GM18951 (cell line): Measurements from ENCODE around the gene CYP2C19.
"Not testable (repeated sequence)": the region's sequence is repeated elsewhere in the genome, so short reads cannot be mapped to it uniquely, and the experiment has no call there.

Experiments used
- POLR2A ChIP-seq: IDR thresholded peaks from 4 replicates; pipeline ENCODE4 v1.6.1; 2011; ENCODE audit warnings: mild to moderate bottlenecking; ENCODE audit not compliant: insufficient read length, insufficient read depth; ENCODE audit errors: extremely low read depth
- in situ Hi-C: fragments of 300-500 bp; cut with MboI; formaldehyde crosslinking; loops from one replicate; pipeline ENCODE4 v1.12.0; 2022; ENCODE audit warnings: low sequenced_read_pairs, mixed read lengths, inconsistent platforms; ENCODE audit not compliant: unreplicated experiment

CYP2C19 gene

DNA sequence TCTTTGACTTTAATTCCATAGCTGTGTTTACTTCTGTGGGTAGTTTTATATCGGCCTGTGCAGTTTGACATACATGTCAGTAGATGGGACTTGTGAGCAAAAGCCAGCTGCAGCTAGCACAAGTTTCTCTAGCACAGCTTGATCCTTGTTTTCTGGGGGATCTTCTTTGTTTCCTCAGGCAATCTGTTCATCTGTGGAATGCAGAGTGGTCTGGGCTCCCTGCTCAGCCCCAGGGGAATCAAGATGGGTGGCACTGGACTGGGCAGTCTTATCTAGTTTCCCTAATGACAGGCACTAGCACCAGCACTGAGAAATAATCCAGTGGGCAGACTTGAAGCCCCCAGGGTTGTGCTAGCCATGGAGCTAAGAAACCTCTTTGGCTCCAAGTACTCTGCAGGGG is 40.8 kb downstream of the CYP2C19 start:
- no peak for TF ChIP-seq POLR2A
- in situ Hi-C loops, result no loop called here

DNA sequence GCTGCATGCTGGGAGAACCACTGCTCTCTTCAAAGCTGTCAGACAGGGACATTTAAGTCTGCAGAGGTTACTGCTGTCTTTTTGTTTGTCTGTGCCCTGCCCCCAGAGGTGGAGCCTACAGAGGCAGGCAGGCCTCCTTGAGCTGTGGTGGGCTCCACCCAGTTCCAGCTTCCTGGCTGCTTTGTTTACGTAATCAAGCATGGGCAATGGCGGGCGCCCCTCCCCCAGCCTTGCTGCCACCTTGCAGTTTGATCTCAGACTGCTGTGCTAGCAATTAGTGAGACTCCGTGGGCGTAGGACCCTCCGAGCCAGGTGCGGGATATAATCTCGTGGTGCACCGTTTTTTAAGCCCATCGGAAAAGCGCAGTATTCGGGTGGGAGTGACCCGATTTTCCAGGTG is 67.5 kb downstream of the CYP2C19 start:
- in situ Hi-C loops, result not testable (repeated sequence)

DNA sequence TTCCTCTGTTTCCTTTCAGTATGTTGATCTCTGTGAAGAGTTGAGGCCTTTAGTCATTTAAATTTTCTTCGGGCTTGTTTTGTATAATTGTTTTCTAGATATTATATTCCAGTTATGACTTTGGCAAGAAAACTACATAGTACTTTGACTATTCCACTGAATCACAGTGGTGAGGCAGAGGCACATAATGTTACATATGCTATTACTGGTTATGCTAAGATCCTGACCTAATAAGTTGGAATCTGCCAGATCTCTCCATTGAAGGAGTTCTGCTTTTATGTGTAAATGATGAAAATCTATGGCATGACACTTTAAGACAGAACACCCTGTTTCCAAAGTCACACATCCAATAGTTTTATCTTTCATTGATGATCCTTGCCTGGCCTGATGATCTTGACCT is 83.7 kb downstream of the CYP2C19 start:
- in situ Hi-C loops, result no loop called here
- TF ChIP-seq POLR2A, result no peak

DNA sequence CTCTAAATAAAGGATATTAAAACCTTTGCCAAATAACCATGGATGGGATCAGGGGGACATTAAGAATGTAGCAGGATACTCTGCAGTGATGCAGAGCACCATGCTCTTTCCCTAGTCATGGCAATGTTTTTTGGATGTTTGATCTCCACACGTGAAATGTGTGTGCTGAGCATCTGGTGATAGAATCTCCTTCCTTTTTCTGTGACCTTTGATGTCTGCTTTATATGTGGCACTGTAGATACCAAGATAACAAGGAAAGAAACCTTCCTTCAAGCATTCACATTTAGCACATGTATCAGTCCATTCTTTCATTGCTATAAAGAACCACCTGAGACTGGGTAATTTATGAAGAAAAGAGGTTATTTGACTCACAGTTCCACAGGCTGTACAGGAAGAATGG is 88.3 kb downstream of the CYP2C19 start:
- in situ Hi-C loops, result no loop called here
- TF ChIP-seq POLR2A, result no peak

DNA sequence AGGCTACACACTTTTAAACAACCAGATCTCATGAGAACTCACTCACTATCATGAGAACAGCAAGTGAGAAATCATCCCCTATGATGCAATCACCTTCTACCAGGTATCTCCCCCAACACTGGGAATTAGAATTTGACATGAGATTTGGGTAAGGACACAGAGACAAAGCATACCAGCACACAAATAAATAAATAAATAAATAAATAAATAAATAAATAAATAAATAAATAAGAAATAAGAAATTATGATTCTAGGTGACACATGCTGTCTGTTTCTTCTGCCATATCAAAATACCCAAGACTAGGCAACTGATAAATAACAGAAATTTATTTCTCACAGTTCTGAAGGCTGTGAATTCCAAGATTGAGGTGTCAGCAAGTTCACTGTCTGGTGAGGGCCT is 88.8 kb downstream of the CYP2C19 start:
- TF ChIP-seq POLR2A, result no peak
- in situ Hi-C loops, result no loop called here

DNA sequence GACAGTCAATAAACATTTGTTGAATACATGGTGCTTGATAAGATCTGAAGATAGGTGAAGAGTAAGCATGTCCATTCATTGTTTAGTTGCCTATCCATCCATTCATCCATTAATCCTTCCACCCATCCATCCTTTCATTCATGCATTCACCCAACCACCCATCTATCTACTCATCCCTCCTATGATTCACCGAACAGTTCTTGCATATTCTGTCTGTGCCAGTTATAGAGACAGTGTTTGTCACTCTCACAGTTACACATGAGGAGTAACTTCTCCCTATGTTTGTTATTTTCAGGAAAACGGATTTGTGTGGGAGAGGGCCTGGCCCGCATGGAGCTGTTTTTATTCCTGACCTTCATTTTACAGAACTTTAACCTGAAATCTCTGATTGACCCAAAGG is 90.0 kb downstream of the CYP2C19 start:
- in situ Hi-C loops, result no loop called here
- no peak for TF ChIP-seq POLR2A

DNA sequence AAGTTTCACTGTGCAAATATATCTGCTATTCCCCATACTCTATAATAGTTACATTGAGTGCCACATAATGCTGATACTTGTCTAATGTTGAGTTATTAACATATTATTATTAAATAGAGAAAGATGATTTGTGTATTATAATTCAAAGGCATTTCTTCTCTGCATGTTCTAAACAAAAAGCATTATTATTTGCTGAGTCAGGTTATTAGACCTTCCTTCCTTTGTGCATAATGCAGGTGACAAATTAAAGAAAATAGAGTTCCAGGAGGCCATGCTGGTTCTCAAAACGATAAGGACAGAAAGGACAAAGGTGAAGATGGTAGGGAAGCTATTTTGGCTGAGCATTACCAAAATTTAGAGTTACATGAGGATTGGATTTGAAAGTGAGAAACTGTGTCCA is 90.6 kb downstream of the CYP2C19 start:
- no peak for TF ChIP-seq POLR2A
- in situ Hi-C loops, result no loop called here

DNA sequence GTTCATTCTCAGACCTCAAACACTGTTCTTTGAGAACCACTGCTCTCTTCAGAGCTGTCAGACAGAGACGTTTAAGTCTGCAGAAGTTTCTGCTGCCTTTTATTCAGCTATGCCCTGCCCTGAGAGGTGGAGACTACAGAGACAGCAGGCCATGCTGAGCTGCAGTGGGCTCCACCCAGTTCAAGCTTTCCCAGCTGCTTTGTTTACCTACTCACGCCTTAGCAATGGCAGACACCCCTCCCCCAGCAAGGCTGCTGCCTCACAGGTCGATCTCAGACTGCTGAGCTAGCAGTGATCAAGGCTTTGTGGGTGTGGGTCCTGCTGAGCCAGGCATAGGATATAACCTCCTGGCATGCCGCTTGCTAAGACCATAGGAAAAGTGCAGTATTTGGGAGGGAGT is 95.5 kb downstream of the CYP2C19 start:
- no peak for TF ChIP-seq POLR2A
- in situ Hi-C loops, result no loop called here

DNA sequence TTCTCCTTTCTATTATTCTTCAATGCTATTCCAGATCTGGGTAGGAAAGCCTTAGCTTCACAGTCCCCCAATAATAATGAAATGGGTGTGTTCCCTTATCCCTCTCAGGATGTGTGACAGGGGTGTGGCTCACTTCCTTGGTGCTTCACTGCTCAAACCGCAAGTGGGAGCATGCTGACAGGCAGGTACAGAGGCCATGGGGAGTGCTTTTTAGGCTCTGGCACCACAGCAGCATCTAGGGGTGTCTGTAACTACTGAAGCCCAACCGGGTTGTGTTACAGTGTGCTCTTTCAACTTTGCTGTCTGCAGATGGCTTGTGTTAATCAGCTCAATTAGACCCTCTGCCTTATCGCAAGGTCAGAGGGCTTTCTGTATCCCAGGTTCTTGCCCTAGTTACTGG is 96.6 kb downstream of the CYP2C19 start:
- TF ChIP-seq POLR2A, result no peak
- in situ Hi-C loops, result no loop called here

DNA sequence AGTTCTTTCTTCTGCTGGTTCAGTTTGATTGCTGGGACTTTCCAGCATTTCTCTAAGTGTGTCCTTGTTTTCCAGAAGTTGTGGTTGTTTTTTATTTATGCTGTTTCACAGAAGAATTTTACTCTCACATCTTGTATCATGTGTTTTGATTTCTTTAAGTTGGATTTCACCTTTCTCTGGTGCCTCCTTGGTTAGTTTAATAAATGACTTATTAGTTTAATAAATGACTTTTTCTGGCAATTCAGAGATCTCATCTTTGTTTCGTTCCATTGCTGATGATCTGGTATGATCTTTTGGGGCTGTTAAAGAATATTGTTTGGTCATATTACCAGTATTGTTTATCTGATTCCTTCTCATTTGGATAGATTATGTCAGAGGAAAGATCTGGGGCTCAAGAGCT is 116.2 kb downstream of the CYP2C19 start:
- in situ Hi-C loops, result no loop called here
- TF ChIP-seq POLR2A, result no peak

DNA sequence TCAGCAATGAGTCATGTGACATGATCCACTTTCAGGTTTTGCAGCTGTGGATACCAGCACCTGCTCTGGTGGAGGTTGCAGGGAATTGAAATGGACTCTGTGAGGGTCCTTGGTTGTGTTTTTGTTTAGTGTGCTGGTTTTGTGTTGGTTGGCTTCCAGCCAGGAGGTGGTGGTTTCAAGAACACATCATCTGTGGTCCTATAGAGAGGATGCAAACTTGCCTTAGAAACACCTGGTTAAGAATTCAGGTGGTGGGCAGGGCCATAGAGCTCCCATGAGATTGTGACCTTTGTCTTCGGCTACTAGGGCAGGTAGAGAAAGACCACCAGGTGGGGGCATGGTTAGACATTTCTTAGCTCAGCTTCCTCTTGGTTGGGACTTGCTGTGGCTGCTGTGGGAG is 116.7 kb downstream of the CYP2C19 start:
- in situ Hi-C loops, result no loop called here
- TF ChIP-seq POLR2A, result no peak

DNA sequence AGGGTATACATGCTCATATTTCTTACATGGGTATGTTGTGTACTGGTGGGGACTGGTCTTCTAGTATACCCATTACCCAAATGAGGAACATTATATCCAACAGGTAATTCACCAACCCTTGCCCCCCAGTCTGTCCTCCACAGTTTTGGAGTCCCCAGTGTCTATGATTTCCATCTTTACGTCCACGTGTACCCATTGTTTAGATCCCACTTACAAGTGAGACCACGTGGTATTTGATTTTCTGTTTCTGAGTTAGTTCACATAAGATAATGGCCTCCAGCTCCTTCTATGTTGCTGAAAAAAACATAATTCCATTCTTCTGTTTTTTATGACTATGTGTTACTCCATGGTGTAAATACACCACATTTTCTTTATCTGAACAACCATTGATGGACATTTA is 126.6 kb downstream of the CYP2C19 start:
- TF ChIP-seq POLR2A, result no peak
- in situ Hi-C loops, result no loop called here

DNA sequence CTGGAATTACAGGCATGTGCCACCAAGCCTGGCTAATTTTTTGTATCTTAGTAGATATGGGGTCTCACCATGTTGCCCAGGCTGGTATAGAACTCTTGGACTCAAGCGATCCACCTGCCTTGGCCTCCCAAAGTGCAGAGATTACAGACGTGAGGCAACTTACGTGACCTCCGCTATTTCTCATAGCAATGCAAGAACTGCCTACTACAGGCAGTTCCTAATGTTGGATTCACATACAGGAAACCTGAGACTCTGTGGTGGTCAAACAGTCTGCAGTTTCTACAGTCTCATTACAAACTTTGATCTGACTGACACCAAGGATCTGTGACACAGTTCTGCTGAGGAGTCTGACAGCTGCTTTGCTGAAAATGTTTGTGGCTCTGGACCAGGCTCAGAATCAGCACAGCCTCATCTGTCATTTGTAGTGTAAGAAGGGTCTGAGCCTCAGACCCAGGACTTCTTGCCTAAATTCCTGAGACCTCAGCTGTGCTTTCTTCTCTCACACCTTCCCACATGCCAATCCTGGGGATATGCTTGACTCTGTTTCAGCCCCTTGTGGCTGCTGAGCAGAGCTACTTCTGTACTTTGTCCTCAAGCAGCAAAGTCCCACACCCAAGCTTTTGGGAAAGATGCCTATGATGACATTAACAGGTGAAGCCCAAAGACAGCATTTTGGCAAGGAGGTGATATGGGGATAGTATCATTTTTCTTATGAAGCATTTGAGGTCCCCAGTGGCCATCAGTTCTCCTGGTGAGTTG is 128.0 kb downstream of the CYP2C19 start:
- no peak for TF ChIP-seq POLR2A
- in situ Hi-C loops, result no loop called here

DNA sequence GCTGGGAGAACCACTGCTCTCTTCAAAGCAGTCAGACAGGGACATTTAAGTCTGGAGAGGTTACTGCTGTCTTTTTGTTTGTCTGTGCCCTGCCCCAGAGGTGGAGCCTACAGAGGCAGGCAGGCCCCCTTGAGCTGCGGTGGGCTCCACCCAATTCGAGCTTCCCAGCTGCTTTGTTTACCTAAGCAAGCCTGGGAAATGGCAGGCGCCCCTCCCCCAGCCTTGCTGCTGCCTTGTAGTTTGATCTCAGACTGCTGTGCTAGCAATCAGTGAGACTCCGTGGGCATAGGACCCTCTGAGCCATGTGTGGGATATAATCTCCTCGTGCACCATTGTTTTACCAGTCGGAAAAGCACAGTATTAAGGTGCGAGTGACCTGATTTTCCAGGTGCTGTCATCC is 135.9 kb downstream of the CYP2C19 start:
- in situ Hi-C loops, result not testable (repeated sequence)

DNA sequence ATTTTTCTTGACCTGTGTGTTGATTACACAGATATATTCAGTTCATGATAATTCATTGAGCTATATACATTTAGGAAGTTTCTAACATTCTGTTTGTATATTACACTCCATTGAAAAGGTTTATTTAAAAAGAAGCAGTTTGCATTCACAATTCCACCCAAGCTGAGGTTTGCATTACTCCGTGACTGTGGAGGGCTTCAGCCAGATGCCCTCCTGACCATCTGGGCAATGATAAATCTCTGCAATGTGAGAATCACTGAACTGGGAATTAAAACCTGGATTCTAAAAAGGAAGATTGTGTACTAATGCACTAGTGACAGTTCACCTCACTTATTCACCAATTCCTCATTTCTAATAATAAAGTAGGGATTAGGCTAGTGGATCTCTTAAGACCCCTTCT is 139.6 kb downstream of the CYP2C19 start:
- in situ Hi-C loops, result no loop called here

More for the DNA sequence above, 139.6 kb downstream of the CYP2C19 start:
- TF ChIP-seq POLR2A, result no peak
